Panc1 (cell line): Measurements from ENCODE around the gene CDH26.

Experiments
- SIN3A ChIP-seq: IDR thresholded peaks from 2 replicates; pipeline ENCODE4 v1.6.1; 2012; ENCODE audit warnings: low read depth, mild to moderate bottlenecking, low read length, moderate library complexity, borderline replicate concordance; ENCODE audit not compliant: insufficient read depth
- TF ChIP-seq, protein P1 (sequence below): fragments of 450-650 bp; IDR thresholded peaks from 2 replicates; pipeline ENCODE4 v1.5.1; 2017; ENCODE audit warnings: mild to moderate bottlenecking

DNA sequence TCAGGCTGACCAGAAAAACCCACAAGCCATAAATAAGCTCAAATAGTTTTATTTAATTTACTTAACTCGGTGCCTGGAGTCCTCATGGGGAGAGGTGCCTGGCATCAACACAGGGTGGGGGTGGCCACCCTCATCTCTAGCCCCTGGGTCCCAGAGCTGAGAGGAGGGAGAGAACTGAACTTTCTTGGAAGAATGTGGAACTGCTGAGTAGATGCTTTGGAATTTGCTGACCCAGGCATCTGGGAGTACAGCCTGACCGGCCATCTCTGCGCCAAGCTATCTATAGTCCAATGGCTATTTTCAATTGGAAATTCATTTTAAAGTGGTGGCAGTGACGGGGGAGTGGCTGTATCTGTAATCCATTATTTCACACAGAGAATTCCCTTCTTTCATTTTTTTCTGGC lies 104.8 kb downstream of the CDH26 start:
- TF ChIP-seq, protein P1, sequence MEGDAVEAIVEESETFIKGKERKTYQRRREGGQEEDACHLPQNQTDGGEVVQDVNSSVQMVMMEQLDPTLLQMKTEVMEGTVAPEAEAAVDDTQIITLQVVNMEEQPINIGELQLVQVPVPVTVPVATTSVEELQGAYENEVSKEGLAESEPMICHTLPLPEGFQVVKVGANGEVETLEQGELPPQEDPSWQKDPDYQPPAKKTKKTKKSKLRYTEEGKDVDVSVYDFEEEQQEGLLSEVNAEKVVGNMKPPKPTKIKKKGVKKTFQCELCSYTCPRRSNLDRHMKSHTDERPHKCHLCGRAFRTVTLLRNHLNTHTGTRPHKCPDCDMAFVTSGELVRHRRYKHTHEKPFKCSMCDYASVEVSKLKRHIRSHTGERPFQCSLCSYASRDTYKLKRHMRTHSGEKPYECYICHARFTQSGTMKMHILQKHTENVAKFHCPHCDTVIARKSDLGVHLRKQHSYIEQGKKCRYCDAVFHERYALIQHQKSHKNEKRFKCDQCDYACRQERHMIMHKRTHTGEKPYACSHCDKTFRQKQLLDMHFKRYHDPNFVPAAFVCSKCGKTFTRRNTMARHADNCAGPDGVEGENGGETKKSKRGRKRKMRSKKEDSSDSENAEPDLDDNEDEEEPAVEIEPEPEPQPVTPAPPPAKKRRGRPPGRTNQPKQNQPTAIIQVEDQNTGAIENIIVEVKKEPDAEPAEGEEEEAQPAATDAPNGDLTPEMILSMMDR: no peak
- TF ChIP-seq SIN3A: no peak
